Activated T-cell treated with anti-CD3 and anti-CD28 coated beads, Interleukin-2, amount 50 U/mL, for 24 hours (primary cell): ENCODE data around the gene RUNX3.
A peak's percentile ranks its signal among the peaks of the same experiment; 100 is the strongest.

Source experiments
- DNase-seq: peaks from one replicate; pipeline ENCODE4 v3.0.0-alpha.2; 2020
- H3K27ac Mint-ChIP-seq: 2 replicates; pipeline ENCODE4 v1.8.0; 2020; ENCODE audit warnings: mild to moderate bottlenecking, mixed read lengths
- H3K27me3 Mint-ChIP-seq: 2 replicates; pipeline ENCODE4 v1.8.0; 2020; ENCODE audit warnings: mixed read lengths
- H3K36me3 Mint-ChIP-seq: 2 replicates; pipeline ENCODE4 v1.8.0; 2020; ENCODE audit warnings: low read depth, mixed read lengths
- H3K4me1 Mint-ChIP-seq: 2 replicates; pipeline ENCODE4 v1.8.0; 2020; ENCODE audit warnings: low read depth, mixed read lengths
- H3K4me3 Mint-ChIP-seq: 2 replicates; pipeline ENCODE4 v1.8.0; 2020; ENCODE audit warnings: mild to moderate bottlenecking, moderate library complexity, mixed read lengths
- H3K9me3 Mint-ChIP-seq: 2 replicates; pipeline ENCODE4 v1.8.0; 2020; ENCODE audit warnings: mixed read lengths

RUNX3 gene

GRCh38 chr1:24921938-24922662 lies 8.0 kb downstream of the RUNX3 start:
- Mint-ChIP-seq H3K36me3 (peaks cover 100% of the 10 kb centered on the region), H3K27ac (peak overlapping the region; percentile 96), H3K27me3 (no peaks in the 10 kb centered on the region), H3K4me3 (peak overlapping the region; percentile 98), H3K4me1 (peaks cover 96% of the 10 kb centered on the region), H3K9me3 (no peaks in the 10 kb centered on the region)
- DNase-seq: no peak

DNA sequence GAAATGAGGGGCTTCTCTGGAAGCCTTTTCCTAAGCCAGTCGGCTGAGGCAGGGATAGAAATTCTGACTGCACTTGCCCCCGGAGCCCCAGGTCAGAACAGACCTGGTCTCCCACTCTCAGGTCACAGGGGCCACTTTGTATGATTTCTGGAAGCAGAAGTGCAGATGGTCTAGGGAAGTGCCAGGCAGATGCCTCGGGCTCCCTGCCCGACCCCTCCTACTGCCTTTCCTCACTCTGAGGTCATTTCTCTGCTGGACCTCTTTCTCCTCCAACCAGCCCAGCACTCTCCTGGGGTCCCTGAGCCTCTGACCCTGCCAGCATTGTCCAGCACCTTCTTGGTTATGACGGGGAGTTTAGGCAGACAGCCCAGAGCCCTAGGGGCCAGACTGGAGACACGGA lies 8.7 kb downstream of the RUNX3 start:
- H3K27ac Mint-ChIP-seq: peak overlapping the region; percentile 96
- peaks cover 96% of the 10 kb centered on the region for H3K4me1 Mint-ChIP-seq
- DNase-seq: no peak
- peaks cover 100% of the 10 kb centered on the region for H3K36me3 Mint-ChIP-seq
- H3K27me3 Mint-ChIP-seq: no peaks in the 10 kb centered on the region
- H3K9me3 Mint-ChIP-seq: no peaks in the 10 kb centered on the region
- peak overlapping the region; percentile 56 for H3K4me3 Mint-ChIP-seq

- peak overlapping the region; percentile 96 for H3K27ac Mint-ChIP-seq
- H3K36me3 Mint-ChIP-seq: peaks cover 99% of the 10 kb centered on the region
- peak overlapping the region; percentile 56 for H3K4me3 Mint-ChIP-seq
- H3K27me3 Mint-ChIP-seq: no peaks in the 10 kb centered on the region
- H3K9me3 Mint-ChIP-seq: no peaks in the 10 kb centered on the region
- peaks cover 95% of the 10 kb centered on the region for H3K4me1 Mint-ChIP-seq
- no peak for DNase-seq
Observed at GRCh38 chr1:24920533-24920925, 9.5 kb downstream of the RUNX3 start.

- peak; percentile 71 for DNase-seq
Observed at GRCh38 chr1:24919791-24920532, 10.1 kb downstream of the RUNX3 start.

DNA sequence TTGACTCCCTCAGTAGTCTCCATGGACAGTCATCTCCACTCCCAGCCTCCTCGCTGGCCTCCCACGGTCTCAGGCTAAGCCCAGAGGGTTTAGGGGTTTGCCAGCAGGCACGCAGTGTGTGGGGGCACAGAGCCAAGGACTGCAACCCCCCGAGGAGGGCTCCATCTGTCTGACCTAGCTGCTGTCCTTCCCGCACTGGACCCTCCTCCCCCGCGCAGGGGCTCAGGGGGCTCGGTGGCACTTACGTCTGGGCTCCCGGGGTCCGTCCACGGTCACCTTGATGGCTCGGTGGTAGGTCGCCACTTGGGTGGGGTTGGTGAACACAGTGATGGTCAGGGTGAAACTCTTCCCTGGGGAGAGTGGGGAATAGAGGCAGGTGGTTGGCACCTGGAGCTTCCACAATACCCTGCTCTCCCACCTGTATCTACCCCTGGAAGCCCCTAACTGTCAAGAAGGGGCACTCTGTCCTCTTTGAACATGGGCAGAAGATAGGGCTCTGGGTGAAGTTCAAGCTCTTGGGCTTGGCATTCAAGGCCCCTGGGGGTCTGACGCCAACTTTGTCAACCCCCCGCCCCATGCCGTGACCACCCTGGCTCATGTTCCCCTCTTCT lies 11.0 kb downstream of the RUNX3 start:
- no peak for DNase-seq
- H3K4me3 Mint-ChIP-seq: peak overlapping the region; percentile 16
- H3K27me3 Mint-ChIP-seq: no peaks in the 10 kb centered on the region
- H3K4me1 Mint-ChIP-seq: peaks cover 94% of the 10 kb centered on the region
- H3K27ac Mint-ChIP-seq: peak overlapping the region; percentile 96
- no peaks in the 10 kb centered on the region for H3K9me3 Mint-ChIP-seq
- H3K36me3 Mint-ChIP-seq: peaks cover 99% of the 10 kb centered on the region

More at GRCh38 chr1:24919791-24920532, 10.1 kb downstream of the RUNX3 start:
- peak overlapping the region; percentile 96 for H3K27ac Mint-ChIP-seq
- H3K36me3 Mint-ChIP-seq: peaks cover 99% of the 10 kb centered on the region
- H3K4me1 Mint-ChIP-seq: peaks cover 95% of the 10 kb centered on the region
- H3K27me3 Mint-ChIP-seq: no peaks in the 10 kb centered on the region
- H3K9me3 Mint-ChIP-seq: no peaks in the 10 kb centered on the region
- H3K4me3 Mint-ChIP-seq: peak overlapping the region; percentile 56

DNA sequence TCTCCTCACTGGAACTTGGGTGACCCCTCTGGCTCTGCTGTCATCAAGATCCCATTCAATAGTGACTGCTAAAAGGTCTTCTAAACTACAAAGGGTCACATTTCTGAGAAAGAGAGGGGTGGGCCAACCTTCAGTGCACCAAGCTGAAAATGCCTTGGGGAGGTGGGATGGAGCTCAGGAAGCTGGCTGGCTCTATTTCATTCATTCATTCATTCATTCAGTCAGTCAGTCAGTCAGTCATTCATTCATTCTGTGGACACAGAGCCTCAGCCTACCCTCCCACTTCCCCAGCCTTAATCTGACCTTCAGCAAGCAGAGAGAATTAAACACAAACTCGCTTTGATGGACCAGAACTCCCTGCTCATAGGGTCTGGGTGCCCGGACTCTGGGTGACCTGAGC lies 11.7 kb downstream of the RUNX3 start:
- Mint-ChIP-seq H3K27me3 (no peaks in the 10 kb centered on the region), H3K9me3 (no peaks in the 10 kb centered on the region), H3K4me1 (peaks cover 94% of the 10 kb centered on the region), H3K4me3 (no peak overlapping the region), H3K36me3 (peaks cover 99% of the 10 kb centered on the region), H3K27ac (peak overlapping the region; percentile 96)
- no peak for DNase-seq

GRCh38 chr1:24917327-24918074 lies 12.6 kb downstream of the RUNX3 start:
- Mint-ChIP-seq H3K4me1 (peaks cover 94% of the 10 kb centered on the region), H3K36me3 (peaks cover 99% of the 10 kb centered on the region), H3K9me3 (no peaks in the 10 kb centered on the region), H3K4me3 (no peak overlapping the region), H3K27me3 (no peaks in the 10 kb centered on the region), H3K27ac (peak overlapping the region; percentile 96)
- DNase-seq: no peak

DNA sequence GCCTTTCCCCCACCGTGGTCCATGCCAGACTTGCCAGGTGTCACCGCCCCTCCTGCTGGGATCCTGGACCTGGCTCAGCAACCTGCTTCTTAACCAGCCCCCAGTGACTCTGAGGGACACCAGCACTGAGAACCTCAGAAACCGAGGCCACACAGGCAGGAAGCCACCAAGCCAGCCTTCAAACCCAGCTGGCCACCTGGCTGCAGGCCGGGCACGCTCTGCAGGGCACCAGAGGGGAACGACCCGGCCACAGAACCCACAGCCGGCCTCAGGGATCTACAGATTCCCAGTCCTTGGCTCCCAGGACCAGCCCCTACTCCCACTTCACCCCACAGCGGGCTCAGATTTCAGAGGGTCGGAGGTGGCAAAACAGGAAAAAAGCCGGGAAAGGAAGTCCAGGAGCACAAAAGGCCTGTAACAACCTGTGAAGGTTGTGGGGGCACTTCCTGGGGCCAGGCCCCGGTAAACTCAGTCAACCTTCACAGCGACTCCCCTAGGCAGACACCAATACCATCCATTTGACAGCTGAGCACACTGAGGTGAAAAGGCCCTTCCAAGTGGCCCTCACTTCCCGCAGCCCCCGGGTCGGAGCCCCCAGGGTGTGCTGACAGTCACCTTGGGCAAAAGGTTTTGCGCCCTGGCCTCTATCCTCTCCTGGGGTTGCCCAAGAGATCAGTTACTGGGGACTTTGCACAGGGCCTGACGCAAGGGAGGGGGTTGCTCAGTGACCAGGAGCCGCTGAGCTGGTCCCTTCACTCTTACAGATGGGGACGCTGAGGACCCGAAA lies 14.1 kb downstream of the RUNX3 start:
- no peak overlapping the region for H3K4me3 Mint-ChIP-seq
- DNase-seq: no peak
- no peaks in the 10 kb centered on the region for H3K9me3 Mint-ChIP-seq
- no peaks in the 10 kb centered on the region for H3K27me3 Mint-ChIP-seq
- peaks cover 96% of the 10 kb centered on the region for H3K4me1 Mint-ChIP-seq
- H3K27ac Mint-ChIP-seq: peak overlapping the region; percentile 96
- peaks cover 99% of the 10 kb centered on the region for H3K36me3 Mint-ChIP-seq

GRCh38 chr1:24914226-24915069 lies 15.6 kb downstream of the RUNX3 start:
- peak overlapping the region; percentile 96 for H3K27ac Mint-ChIP-seq
- DNase-seq: no peak

GRCh38 chr1:24913616-24914225 lies 16.4 kb downstream of the RUNX3 start:
- Mint-ChIP-seq H3K4me3 (no peak overlapping the region), H3K27ac (peak overlapping the region; percentile 96), H3K9me3 (no peaks in the 10 kb centered on the region), H3K36me3 (peaks cover 99% of the 10 kb centered on the region), H3K27me3 (no peaks in the 10 kb centered on the region), H3K4me1 (peaks cover 90% of the 10 kb centered on the region)
- no peak for DNase-seq

More at GRCh38 chr1:24914226-24915069, 15.6 kb downstream of the RUNX3 start:
- Mint-ChIP-seq H3K4me1 (peaks cover 92% of the 10 kb centered on the region), H3K27me3 (no peaks in the 10 kb centered on the region), H3K4me3 (peak overlapping the region; percentile 0), H3K9me3 (no peaks in the 10 kb centered on the region), H3K36me3 (peaks cover 99% of the 10 kb centered on the region)

DNA sequence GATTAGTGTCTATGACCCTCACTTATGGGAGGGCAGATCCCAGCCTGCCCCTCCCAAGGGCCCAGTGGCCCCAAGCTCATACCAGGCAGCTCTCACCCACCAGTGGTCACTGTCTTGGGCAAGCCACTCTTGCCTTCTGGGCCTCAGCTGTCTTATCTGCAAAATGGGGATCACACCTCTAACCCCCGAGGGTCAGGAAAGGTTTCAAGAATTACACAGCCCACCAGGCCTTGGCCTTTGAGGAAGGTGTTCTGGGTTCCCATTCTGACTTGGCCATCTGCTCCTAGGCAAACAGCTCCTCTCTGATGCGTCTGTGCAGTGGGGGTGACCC lies 16.8 kb downstream of the RUNX3 start:
- DNase-seq: no peak
- Mint-ChIP-seq H3K9me3 (no peaks in the 10 kb centered on the region), H3K36me3 (peaks cover 99% of the 10 kb centered on the region), H3K4me3 (no peak overlapping the region), H3K27ac (peak overlapping the region; percentile 96), H3K27me3 (no peaks in the 10 kb centered on the region), H3K4me1 (peaks cover 88% of the 10 kb centered on the region)

DNA sequence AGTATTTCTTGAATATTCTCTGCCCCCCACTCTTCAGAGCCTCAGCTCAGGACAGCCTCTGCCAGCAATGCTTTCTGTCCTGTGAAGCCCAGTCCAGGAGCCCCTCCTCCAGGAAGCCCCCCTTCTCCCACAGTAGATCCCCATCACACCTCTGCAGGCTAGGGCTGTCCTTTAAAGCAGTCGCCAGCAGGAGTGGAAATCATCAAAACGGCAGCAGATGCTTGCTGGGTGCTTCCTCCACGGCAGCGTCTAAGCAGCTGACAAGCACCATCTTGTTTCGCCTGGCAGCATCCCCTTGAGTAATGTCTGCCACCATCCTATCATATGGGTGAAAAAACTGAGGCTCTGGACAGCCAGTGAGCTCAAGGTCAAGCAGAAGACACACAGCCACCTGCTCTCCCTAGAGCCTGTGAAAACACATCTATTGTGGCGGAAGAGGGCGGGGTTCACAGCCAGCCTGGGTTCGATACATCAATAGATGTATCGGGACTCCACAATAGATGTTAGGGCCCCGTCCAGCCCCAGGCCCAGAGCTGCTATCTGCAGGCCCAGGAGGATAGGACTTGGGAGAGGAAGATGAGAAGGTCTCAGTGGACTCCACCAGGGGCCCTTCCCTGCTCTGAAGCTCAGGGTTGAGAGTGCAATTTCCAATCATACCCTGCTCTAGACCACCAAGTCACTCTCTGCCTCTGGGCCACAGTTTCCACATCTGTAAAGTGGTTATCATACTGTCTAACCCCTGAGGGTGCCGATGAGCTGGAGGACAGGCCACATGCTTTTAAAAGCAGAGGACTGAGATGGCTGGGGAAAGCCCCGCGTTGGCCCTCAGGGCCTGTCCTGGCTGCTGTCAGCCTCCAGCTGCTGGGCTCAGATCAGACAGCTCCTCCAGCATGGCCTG lies 17.5 kb downstream of the RUNX3 start:
- DNase-seq: no peak
- Mint-ChIP-seq H3K9me3 (no peaks in the 10 kb centered on the region), H3K27ac (peak overlapping the region; percentile 96), H3K4me3 (no peak overlapping the region), H3K4me1 (peaks cover 89% of the 10 kb centered on the region), H3K36me3 (peaks cover 99% of the 10 kb centered on the region), H3K27me3 (no peaks in the 10 kb centered on the region)
